Lung microvascular endothelial cell (primary cell): ENCODE results near the gene FOXJ1. TPM values are rescaled to one million over a fixed set of nuclear protein-coding genes. Genes with fewer than 3 reads are reported as not detected.

Experiments
- DNase-seq, 2 donors: peaks; one replicate each; pipeline versions ENCODE4 v3.0.0 to v3.0.0-alpha.2; 2010; ENCODE audit warnings: low read depth in 2 of 2
- total RNA-seq: library from RNA; depleted of rRNA; stranded (reverse); fragments of >200 nt; gene quantifications from 2 replicates; pipeline ENCODE4 v1.2.1, GENCODE V29; 2014

Gene FOXJ1
- total RNA-seq, 1 donor from 2014 or later, result not detected

DNA sequence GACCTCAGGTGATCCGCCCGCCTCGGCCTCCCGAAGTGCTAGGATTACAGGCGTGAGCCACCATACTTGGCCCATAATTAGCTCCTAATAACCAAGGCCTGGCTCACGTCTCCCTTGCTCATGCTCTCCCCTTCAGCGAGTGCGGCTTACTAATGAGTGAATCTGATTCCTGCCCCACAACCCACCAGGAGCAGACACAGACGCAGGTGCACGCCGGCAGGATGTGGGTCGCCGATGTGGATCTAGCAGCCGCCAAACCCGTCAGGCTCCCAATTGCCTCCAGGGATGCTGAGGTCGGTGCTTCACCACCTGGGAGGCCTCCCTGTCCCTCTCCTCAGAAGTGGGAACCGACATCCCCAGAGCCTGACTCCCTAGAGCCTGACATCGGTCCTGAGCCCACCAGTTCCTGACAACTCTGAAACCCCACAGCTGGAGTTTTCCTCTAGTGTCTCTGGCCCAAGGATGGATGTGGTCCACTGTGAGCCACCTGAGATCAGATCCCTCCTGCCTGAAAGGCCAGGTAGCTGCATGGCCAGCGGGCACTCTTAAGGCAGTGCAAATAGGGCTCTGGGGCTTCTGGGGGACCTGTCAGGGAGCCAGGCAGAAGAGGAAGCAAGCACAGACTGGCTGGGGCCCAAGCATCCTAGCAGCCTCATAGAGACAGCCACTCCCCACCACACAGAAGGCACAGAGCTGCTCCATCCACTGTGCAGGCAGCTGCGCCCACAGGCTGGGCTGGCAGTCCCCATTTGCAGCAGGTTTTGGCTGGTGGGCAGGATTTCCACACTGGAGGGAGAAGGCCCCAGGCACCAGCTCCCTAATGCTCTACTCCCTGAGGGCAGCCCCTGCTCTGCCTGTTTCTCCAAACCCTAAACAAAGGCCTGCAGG lies 48.3 kb downstream of the FOXJ1 start:
- DNase-seq, result no peak

DNA sequence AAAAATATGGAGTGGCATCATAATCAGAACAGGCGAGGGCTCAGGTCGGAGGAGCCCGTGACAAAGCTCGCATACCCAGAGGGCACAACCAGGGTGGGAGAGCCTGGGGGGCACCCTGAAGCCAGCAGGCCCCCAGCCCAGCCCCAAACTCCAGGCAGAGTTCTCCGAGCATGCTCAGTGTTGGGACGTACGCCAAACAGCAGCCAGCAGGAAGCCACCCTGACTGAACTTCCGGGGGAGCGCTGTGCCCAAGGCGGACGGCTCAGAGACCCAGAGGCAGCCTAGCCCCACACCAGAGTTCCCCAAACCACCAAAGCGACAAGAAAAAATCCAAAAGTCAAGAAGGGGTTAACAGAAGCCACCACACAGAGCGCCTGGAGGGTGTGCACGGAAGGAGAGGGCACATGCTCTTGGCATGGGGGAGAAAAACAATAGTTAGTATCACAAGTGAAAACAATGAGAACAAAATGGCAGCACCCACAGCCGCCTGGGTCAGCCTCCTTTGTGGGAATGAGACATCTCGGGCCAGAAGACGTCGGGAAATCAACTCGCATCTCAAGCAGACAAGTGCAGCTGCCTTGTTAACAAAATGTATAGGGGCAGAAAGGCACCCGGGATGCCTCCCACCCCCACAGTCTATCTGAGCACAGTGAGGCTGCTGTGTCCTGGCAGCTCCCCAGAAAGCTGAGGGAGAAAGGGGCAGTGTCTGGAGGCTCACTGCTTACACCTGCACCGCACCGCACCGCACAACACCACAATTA lies 49.3 kb downstream of the FOXJ1 start:
- DNase-seq, result peak; percentile 32 to 53

- DNase-seq, result no peak
Observed at GRCh38 chr17:76090517-76091129, 50.4 kb downstream of the FOXJ1 start.

GRCh38 chr17:76089680-76090516 lies 51.1 kb downstream of the FOXJ1 start:
- no peak for DNase-seq

- no peak for DNase-seq
Observed at GRCh38 chr17:76088868-76089576, 52.0 kb downstream of the FOXJ1 start.

- DNase-seq, result no peak
Observed at GRCh38 chr17:76088041-76088867, 52.8 kb downstream of the FOXJ1 start.

- DNase-seq, result no peak
Observed at GRCh38 chr17:76087531-76087930, 53.5 kb downstream of the FOXJ1 start.

DNA sequence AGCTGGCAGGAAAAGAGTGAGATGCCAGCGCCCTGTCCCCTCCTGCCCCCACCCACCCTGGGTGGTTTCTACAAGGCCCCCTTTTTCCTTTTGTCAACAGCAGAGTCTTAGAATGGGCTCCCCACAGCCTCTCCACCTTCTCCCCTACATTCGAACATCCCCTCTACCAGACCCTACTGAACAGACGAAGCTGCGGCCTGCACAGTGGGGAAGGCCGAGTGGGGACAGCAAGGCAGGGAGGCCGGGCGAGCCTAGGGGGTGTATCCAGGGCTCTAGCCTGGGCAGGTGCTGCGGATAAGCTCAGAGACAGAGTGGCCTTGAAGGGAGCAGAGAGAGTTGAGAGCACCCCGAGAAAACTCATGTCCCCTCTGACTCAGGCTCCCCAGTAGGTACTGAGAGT lies 54.7 kb downstream of the FOXJ1 start:
- DNase-seq, result no peak

Other genes starting within 250 kb of the FOXJ1 start
- gene TRIM65, start 244.3 kb downstream of the FOXJ1 start, total RNA-seq, result 16.3 and 17.7 TPM in 2 replicates
- gene MRPL38, start 236.4 kb downstream of the FOXJ1 start, total RNA-seq, result 26.8 and 28.2 TPM in 2 replicates
- 3.1 and 3.8 TPM in 2 replicates for gene FBF1, start 200.2 kb downstream of the FOXJ1 start, total RNA-seq
- 35.7 and 50.2 TPM in 2 replicates for gene ACOX1, start 162.1 kb downstream of the FOXJ1 start, total RNA-seq
- gene TEN1, start 162.0 kb downstream of the FOXJ1 start, total RNA-seq, result 16.1 and 20.0 TPM in 2 replicates
- 0.22 and 0.79 TPM in 2 replicates for gene CDK3, start 140.4 kb downstream of the FOXJ1 start, total RNA-seq
- not detected in 2 replicates for gene EVPL, start 113.9 kb downstream of the FOXJ1 start, total RNA-seq
- 20.0 and 21.4 TPM in 2 replicates for gene SRP68, start 68.7 kb downstream of the FOXJ1 start, total RNA-seq
- under 0.01 and 0.20 TPM in 2 replicates for gene GALR2, start 66.5 kb downstream of the FOXJ1 start, total RNA-seq
- gene ZACN, start 62.1 kb downstream of the FOXJ1 start, total RNA-seq, result not detected in 2 replicates
- 55.4 and 74.0 TPM in 2 replicates for gene EXOC7, start 37.5 kb downstream of the FOXJ1 start, total RNA-seq
- gene RNF157, start 99.2 kb upstream of the FOXJ1 start, total RNA-seq, result 0.20 and 0.22 TPM in 2 replicates
- 6.3 and 8.3 TPM in 2 replicates for gene UBALD2, start 124.1 kb upstream of the FOXJ1 start, total RNA-seq
- gene QRICH2, start 167.0 kb upstream of the FOXJ1 start, total RNA-seq, result 5.2 and 12.1 TPM in 2 replicates
- 69.7 and 103 TPM in 2 replicates for gene PRPSAP1, start 212.7 kb upstream of the FOXJ1 start, total RNA-seq
- gene SPHK1, start 243.4 kb upstream of the FOXJ1 start, total RNA-seq, result 193 and 276 TPM in 2 replicates